Peyer's patch (tissue), 4 donors: ENCODE measurements around the gene MAF.

Experiments used
- POLR2A ChIP-seq, 2 donors: fragments of 450-650 bp; IDR thresholded peaks; one replicate each; pipeline ENCODE4 v1.5.1; 2017; ENCODE audit warnings: antibody characterized with exemption in 2 of 2, mild to moderate bottlenecking in 2 of 2, moderate library complexity in 2 of 2
- TF ChIP-seq, protein P1 (sequence below), 6 experiments: fragments of 450-650 bp in 4 of 6; fragments of 200-600 bp in 2 of 6; sonication (generic) in 1 of 6; IDR thresholded peaks; one replicate each; pipeline ENCODE4 v1.5.1; 2017 to 2019; ENCODE audit warnings: antibody characterized with exemption in 6 of 6, mild to moderate bottlenecking in 3 of 6, moderate library complexity in 1 of 6

DNA sequence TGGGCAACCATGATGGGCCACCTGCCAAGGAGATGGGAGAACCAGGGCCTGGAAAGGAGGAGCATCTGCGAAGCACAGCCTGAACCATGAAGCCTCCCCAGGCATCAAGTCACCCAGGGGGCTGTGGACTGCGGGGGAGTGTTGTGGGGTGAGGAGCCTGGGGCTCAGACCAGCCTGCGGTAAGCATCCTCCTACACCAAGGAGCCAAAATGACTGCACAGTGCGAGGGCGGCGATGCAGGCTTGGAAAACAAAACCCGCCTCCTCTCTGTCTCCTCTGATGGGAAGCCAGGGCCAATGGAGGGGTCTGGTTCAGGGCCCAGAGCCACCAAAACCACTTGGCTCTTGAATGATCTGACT, 18.1 kb upstream of the MAF start:
- TF ChIP-seq, protein P1, sequence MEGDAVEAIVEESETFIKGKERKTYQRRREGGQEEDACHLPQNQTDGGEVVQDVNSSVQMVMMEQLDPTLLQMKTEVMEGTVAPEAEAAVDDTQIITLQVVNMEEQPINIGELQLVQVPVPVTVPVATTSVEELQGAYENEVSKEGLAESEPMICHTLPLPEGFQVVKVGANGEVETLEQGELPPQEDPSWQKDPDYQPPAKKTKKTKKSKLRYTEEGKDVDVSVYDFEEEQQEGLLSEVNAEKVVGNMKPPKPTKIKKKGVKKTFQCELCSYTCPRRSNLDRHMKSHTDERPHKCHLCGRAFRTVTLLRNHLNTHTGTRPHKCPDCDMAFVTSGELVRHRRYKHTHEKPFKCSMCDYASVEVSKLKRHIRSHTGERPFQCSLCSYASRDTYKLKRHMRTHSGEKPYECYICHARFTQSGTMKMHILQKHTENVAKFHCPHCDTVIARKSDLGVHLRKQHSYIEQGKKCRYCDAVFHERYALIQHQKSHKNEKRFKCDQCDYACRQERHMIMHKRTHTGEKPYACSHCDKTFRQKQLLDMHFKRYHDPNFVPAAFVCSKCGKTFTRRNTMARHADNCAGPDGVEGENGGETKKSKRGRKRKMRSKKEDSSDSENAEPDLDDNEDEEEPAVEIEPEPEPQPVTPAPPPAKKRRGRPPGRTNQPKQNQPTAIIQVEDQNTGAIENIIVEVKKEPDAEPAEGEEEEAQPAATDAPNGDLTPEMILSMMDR (IDR thresholded peaks at IDR 0.05): no peak
- TF ChIP-seq POLR2A (IDR thresholded peaks at IDR 0.05): no peak
